Type B pancreatic cell (in vitro differentiated cells): ENCODE measurements around the gene CDK9. TPM values are rescaled to one million over a fixed set of nuclear protein-coding genes. Genes with fewer than 3 reads are reported as not detected.

Source experiments
- DNase-seq: peaks from one replicate; pipeline ENCODE4 v3.0.0; 2021; ENCODE audit warnings: mixed read lengths; ENCODE audit not compliant: unreplicated experiment; ENCODE audit errors: extremely low spot score
- H3K27ac Mint-ChIP-seq: 2 replicates; pipeline ENCODE4 v1.8.0; 2021; ENCODE audit warnings: mild to moderate bottlenecking, mixed read lengths
- H3K27me3 Mint-ChIP-seq: 2 replicates; pipeline ENCODE4 v1.8.0; 2021; ENCODE audit warnings: mixed read lengths
- H3K36me3 Mint-ChIP-seq: 2 replicates; pipeline ENCODE4 v1.8.0; 2021; ENCODE audit warnings: mixed read lengths
- H3K4me1 Mint-ChIP-seq: one replicate; pipeline ENCODE4 v1.8.0; 2021; ENCODE audit warnings: mixed read lengths; ENCODE audit not compliant: unreplicated experiment
- H3K4me3 Mint-ChIP-seq: 2 replicates; pipeline ENCODE4 v1.8.0; 2021; ENCODE audit warnings: mild to moderate bottlenecking, mixed read lengths
- H3K9me3 Mint-ChIP-seq: 2 replicates; pipeline ENCODE4 v1.8.0; 2021; ENCODE audit warnings: mixed read lengths
- total RNA-seq: library from RNA; stranded (reverse); gene quantifications from 2 replicates; pipeline ENCODE4 v1.2.1, GENCODE V29; 2021; ENCODE audit warnings: low replicate concordance
- TF ChIP-seq, protein P1 (sequence below): fragments of 200-600 bp; sonication (generic); conservative IDR thresholded peaks from 2 replicates; pipeline ENCODE4 v1.5.0; 2021; ENCODE audit warnings: antibody characterized with exemption, mild to moderate bottlenecking

Gene CDK9
- total RNA-seq, 1 donor from 2014 or later, result 77.3 TPM

DNA sequence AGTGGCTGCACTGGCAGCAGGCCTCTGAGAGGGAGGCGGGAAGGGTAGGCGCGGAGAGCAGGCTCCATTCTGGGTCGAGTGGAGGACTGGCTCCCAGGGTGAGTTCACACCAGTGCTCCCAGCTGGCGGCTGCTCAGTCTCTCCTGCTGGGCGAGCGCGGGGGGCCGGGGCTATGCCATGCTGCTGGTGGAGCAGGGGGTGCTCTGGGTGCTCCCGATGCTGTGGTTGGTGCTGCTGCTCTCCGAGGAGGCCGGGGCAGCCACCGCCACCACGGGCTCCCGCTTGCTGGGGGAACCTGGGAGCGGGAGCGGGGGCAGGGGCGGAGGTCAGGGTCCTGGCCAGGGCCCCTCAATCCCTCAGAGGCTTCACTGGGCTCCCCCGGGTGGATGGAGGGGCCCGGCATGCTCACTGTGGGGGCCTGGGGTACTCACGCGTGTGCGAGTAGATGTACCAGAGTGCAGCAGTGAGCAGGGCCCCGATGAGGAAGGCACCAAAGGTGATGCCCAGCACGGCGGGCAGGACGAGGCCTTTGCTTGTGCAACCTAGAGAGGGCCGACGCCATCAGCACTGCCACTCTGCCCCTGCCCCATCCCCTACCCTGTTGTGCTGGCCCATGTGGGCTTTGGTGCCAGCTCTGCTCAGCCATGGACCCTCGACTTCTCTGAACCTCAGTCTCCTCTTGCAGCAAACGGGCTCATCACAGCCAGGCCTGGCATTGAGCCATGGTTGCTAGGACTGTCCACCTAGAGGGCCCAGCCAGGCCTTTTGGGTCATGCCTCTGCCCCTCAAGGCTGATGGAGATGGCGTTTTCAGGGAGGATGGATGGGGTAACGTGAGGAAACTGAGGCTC is 29.9 kb downstream of the CDK9 start:
- H3K27ac Mint-ChIP-seq, result no peak overlapping the region
- H3K27me3 Mint-ChIP-seq, result no peaks in the 10 kb centered on the region

GRCh38 chr9:127816362-127816725 is 30.5 kb downstream of the CDK9 start:
- Mint-ChIP-seq H3K4me1 (peaks cover 7% of the 10 kb centered on the region), H3K27me3 (no peaks in the 10 kb centered on the region), H3K36me3 (no peaks in the 10 kb centered on the region), H3K4me3 (no peak overlapping the region), H3K9me3 (no peaks in the 10 kb centered on the region), H3K27ac (no peak overlapping the region)
- TF ChIP-seq, protein P1, sequence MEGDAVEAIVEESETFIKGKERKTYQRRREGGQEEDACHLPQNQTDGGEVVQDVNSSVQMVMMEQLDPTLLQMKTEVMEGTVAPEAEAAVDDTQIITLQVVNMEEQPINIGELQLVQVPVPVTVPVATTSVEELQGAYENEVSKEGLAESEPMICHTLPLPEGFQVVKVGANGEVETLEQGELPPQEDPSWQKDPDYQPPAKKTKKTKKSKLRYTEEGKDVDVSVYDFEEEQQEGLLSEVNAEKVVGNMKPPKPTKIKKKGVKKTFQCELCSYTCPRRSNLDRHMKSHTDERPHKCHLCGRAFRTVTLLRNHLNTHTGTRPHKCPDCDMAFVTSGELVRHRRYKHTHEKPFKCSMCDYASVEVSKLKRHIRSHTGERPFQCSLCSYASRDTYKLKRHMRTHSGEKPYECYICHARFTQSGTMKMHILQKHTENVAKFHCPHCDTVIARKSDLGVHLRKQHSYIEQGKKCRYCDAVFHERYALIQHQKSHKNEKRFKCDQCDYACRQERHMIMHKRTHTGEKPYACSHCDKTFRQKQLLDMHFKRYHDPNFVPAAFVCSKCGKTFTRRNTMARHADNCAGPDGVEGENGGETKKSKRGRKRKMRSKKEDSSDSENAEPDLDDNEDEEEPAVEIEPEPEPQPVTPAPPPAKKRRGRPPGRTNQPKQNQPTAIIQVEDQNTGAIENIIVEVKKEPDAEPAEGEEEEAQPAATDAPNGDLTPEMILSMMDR, result no peak
- DNase-seq, result no peak

More for the DNA sequence above, 29.9 kb downstream of the CDK9 start:
- TF ChIP-seq, protein P1, result no peak
- no peak overlapping the region for H3K4me3 Mint-ChIP-seq
- no peaks in the 10 kb centered on the region for H3K9me3 Mint-ChIP-seq
- no peak for DNase-seq
- no peaks in the 10 kb centered on the region for H3K36me3 Mint-ChIP-seq
- H3K4me1 Mint-ChIP-seq, result peaks cover 7% of the 10 kb centered on the region

DNA sequence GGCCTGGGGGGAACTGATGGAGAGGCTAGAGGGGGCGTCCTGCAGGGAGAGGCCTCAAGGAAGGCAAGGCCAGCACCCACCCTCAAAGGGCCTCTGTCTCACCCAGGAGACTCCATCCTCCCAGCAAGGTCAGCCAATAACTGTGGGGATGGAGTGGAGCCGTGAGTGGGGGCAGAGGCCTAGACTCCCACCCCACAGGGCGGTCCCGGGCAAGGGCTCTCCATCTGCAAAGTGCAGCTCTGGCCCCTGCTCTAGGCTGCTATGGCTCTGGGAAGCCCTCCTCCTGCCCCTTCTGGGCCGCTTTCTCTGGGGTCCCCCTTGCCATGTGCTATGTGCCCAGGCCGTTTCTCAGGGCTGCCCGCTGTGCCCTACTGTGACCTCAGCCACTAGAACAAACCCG is 30.9 kb downstream of the CDK9 start:
- peaks cover 7% of the 10 kb centered on the region for H3K4me1 Mint-ChIP-seq
- TF ChIP-seq, protein P1, result no peak
- H3K27me3 Mint-ChIP-seq, result no peaks in the 10 kb centered on the region
- H3K9me3 Mint-ChIP-seq, result no peaks in the 10 kb centered on the region
- H3K27ac Mint-ChIP-seq, result no peak overlapping the region
- DNase-seq, result no peak
- H3K4me3 Mint-ChIP-seq, result no peak overlapping the region
- H3K36me3 Mint-ChIP-seq, result no peaks in the 10 kb centered on the region

DNA sequence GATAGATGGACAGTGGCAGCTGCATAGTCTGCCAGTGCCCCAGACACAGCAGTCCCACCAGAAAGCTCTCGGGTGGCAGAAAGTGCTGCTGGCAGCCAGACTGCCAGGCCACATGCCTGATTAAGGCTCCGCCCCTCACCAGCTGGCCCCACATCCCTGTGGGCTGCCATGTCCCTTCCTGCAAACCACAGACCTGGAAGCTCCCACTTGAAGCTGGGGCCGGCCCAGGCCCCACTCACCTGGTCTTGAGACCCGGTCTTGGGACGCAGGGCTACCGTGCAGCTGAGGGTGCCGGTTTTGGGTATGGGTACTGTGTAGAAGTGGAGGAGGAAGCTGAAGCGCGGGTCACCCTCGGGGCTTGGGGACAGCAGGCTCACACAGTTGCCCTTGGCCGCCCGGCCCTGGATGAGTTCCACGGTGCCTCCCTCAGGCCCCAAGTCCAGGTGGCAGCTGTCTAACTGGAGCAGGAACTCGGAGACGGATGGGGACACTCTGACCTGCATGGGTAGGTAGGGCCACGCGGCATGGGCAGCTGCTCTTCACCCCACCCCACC is 32.1 kb downstream of the CDK9 start:
- Mint-ChIP-seq H3K4me1 (peaks cover 7% of the 10 kb centered on the region), H3K9me3 (no peaks in the 10 kb centered on the region), H3K4me3 (no peak overlapping the region), H3K36me3 (no peaks in the 10 kb centered on the region), H3K27me3 (no peaks in the 10 kb centered on the region), H3K27ac (no peak overlapping the region)
- DNase-seq, result no peak
- TF ChIP-seq, protein P1, result no peak

- Mint-ChIP-seq H3K27me3 (no peaks in the 10 kb centered on the region), H3K4me1 (peaks cover 7% of the 10 kb centered on the region), H3K36me3 (no peaks in the 10 kb centered on the region), H3K27ac (no peak overlapping the region), H3K4me3 (no peak overlapping the region), H3K9me3 (no peaks in the 10 kb centered on the region)
- no peak for DNase-seq
- TF ChIP-seq, protein P1, result no peak
Measured at GRCh38 chr9:127818574-127818973, 32.7 kb downstream of the CDK9 start.
